GM19438 (cell line): ENCODE measurements around the gene TRIM68.

Experiments
- ATAC-seq: cut with Tn5 transposase; IDR thresholded peaks from one replicate; pipeline ENCODE4 v1.9.1; 2021; ENCODE audit warnings: low read depth; ENCODE audit not compliant: unreplicated experiment

TRIM68 gene

GRCh38 chr11:4607096-4607495, 935 bp downstream of the TRIM68 start:
- ATAC-seq, result no peak

GRCh38 chr11:4606231-4607015, 1.6 kb downstream of the TRIM68 start:
- ATAC-seq, result no peak

- ATAC-seq, result no peak
Observed at GRCh38 chr11:4605057-4605456, 3.0 kb downstream of the TRIM68 start.

- no peak for ATAC-seq
Observed at GRCh38 chr11:4593739-4594138, 14.3 kb downstream of the TRIM68 start, which contains the start of gene OR52I1. Gene OR52I1, plus strand, starts transcription at chr11:4594039. Its CDS starts 0 bp downstream, at chr11:4594039.

GRCh38 chr11:4589017-4589416, 19.0 kb downstream of the TRIM68 start:
- no peak for ATAC-seq

GRCh38 chr11:4581443-4581842, 26.6 kb downstream of the TRIM68 start, which contains the start of gene OR52I2:
Gene OR52I2, plus strand, starts transcription at chr11:4581743.
- no peak for ATAC-seq

GRCh38 chr11:4580124-4580523, 27.9 kb downstream of the TRIM68 start:
- no peak for ATAC-seq

GRCh38 chr11:4578624-4579023, 29.4 kb downstream of the TRIM68 start:
- ATAC-seq, result no peak

GRCh38 chr11:4577761-4578160, 30.3 kb downstream of the TRIM68 start:
- no peak for ATAC-seq

- ATAC-seq, result no peak
Observed at GRCh38 chr11:4576880-4577279, 31.2 kb downstream of the TRIM68 start.

GRCh38 chr11:4569075-4569474, 39.0 kb downstream of the TRIM68 start:
- ATAC-seq, result no peak

GRCh38 chr11:4565371-4565770, 42.7 kb downstream of the TRIM68 start:
- ATAC-seq, result no peak

GRCh38 chr11:4560467-4560866, 47.6 kb downstream of the TRIM68 start:
- ATAC-seq, result no peak

GRCh38 chr11:4559527-4560440, 48.2 kb downstream of the TRIM68 start:
- ATAC-seq, result no peak

GRCh38 chr11:4551346-4551979, 56.6 kb downstream of the TRIM68 start:
- no peak for ATAC-seq
